HFFc6 (cell line): Measurements from ENCODE around the gene LSP1. TPM values are rescaled to one million over a fixed set of nuclear protein-coding genes. Genes with fewer than 3 reads are reported as not detected.

Experiments
- DNase-seq: peaks from one replicate; pipeline ENCODE4 v3.0.0-alpha.2; 2018
- H3K27ac Mint-ChIP-seq: 2 replicates; pipeline ENCODE4 v1.8.0; 2020; ENCODE audit warnings: mild to moderate bottlenecking, mixed read lengths
- H3K27me3 Mint-ChIP-seq: 2 replicates; pipeline ENCODE4 v1.8.0; 2021; ENCODE audit warnings: mild to moderate bottlenecking, moderate library complexity, mixed read lengths; ENCODE audit not compliant: insufficient read depth
- H3K36me3 Mint-ChIP-seq: 2 replicates; pipeline ENCODE4 v1.8.0; 2021; ENCODE audit warnings: low read depth, mixed read lengths
- H3K4me1 Mint-ChIP-seq: 2 replicates; pipeline ENCODE4 v1.8.0; 2020; ENCODE audit warnings: low read depth, mixed read lengths
- H3K4me3 Mint-ChIP-seq: 2 replicates; pipeline ENCODE4 v1.8.0; 2020; ENCODE audit warnings: mild to moderate bottlenecking, moderate library complexity, mixed read lengths
- H3K9me3 Mint-ChIP-seq: 2 replicates; pipeline ENCODE4 v1.8.0; 2020; ENCODE audit warnings: mild to moderate bottlenecking, mixed read lengths
- total RNA-seq, 6 experiments: library from RNA; stranded (reverse); fragmentation: NEBNext Ultra II Directional; extraction: Animal tissue kit (Norgen Biotek cat#: 25700); gene quantifications; 2 replicates in 1 of 6; 3 replicates in 5 of 6; pipeline ENCODE4 v1.2.3, GENCODE V29; 2021
- TF ChIP-seq, protein P1 (sequence below): fragments of 200-600 bp; sonication (generic); IDR thresholded peaks from 2 replicates; pipeline ENCODE4 v1.5.0; 2021; ENCODE audit warnings: antibody characterized with exemption, mild to moderate bottlenecking

Gene LSP1
- total RNA-seq, 6 experiments from 2014 or later, result 0.18 to 2.6 (median 0.27) TPM; not detected in 2

DNA sequence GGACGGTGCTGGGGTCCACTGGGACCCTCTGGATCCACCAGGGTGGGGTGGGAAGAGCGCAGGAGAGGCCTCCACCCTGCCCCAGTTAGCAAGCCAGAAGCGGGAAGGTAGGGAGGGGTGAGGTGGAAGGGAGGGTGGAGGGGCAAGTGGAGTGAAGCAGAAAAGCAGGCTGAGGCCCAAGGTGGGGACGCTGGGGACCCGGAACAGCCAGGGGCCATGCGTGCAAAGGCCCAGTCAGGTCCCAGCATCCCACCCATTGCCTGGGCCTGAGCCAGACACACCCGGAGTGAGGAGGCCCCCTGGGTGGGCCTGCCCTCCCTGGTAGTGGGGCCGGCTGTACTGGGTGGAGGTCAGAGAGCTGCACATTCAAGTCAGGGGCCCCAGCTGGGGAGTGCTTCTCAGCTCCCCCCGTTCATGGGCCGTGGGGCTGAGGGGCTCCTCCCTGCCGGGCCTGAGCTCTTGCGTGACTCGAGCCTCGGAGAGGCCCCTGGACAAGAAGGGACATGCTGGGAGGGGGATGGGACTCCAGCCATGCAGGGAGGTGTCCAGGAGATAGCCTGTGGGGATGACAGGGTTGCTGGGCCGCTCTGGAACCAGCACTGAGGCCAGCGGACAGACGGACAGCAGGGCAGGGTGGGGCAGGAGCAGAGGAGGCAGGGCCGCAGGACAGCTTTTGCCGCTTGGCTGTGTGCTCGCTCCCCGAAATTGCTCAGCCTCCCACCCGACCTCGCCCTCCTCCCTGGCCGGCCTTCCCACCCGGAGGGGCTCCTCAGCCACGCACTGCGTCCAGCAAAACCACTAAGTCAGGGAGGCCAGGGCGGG, 74.4 kb downstream of the LSP1 start:
- Mint-ChIP-seq H3K4me1 (peaks cover 10% of the 10 kb centered on the region), H3K27me3 (peaks cover 14% of the 10 kb centered on the region), H3K4me3 (no peak overlapping the region), H3K9me3 (no peaks in the 10 kb centered on the region), H3K27ac (no peak overlapping the region), H3K36me3 (no peaks in the 10 kb centered on the region)
- no peak for DNase-seq
- TF ChIP-seq, protein P1, sequence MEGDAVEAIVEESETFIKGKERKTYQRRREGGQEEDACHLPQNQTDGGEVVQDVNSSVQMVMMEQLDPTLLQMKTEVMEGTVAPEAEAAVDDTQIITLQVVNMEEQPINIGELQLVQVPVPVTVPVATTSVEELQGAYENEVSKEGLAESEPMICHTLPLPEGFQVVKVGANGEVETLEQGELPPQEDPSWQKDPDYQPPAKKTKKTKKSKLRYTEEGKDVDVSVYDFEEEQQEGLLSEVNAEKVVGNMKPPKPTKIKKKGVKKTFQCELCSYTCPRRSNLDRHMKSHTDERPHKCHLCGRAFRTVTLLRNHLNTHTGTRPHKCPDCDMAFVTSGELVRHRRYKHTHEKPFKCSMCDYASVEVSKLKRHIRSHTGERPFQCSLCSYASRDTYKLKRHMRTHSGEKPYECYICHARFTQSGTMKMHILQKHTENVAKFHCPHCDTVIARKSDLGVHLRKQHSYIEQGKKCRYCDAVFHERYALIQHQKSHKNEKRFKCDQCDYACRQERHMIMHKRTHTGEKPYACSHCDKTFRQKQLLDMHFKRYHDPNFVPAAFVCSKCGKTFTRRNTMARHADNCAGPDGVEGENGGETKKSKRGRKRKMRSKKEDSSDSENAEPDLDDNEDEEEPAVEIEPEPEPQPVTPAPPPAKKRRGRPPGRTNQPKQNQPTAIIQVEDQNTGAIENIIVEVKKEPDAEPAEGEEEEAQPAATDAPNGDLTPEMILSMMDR, result no peak

DNA sequence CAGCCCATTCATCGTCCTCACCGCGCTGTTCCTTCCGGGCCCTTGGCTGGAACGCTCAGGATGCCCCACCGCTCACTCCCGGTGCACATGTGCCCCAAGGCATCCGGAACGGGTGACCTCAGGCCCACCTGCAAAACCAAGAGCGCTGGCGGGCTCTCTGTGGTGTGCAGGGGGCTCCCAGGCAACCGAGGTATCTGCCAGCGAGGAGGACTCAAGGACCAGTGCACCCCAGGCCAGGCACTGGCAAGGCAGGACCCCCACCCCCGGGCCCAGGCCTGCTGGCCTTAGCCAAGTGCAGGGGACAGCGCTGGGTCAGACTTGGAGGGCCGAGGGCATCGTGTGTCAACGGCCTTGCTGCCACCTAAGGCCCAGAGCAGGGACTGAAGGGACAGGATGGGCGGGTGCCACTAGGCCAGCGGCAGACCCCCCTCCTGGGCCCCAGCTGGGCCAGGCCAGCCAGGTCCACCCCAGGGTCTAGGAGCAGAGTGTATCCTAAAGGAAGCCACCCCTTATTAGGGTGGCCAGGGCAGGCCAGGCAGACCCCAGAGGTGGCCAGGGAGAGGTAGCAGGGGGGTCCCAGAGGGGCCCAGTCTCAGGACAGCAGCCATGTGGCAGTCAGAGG, 75.1 kb downstream of the LSP1 start:
- H3K36me3 Mint-ChIP-seq, result no peaks in the 10 kb centered on the region
- H3K4me3 Mint-ChIP-seq, result no peak overlapping the region
- TF ChIP-seq, protein P1, result no peak
- H3K9me3 Mint-ChIP-seq, result no peaks in the 10 kb centered on the region
- peaks cover 10% of the 10 kb centered on the region for H3K4me1 Mint-ChIP-seq
- peaks cover 10% of the 10 kb centered on the region for H3K27me3 Mint-ChIP-seq
- DNase-seq, result no peak
- H3K27ac Mint-ChIP-seq, result no peak overlapping the region

DNA sequence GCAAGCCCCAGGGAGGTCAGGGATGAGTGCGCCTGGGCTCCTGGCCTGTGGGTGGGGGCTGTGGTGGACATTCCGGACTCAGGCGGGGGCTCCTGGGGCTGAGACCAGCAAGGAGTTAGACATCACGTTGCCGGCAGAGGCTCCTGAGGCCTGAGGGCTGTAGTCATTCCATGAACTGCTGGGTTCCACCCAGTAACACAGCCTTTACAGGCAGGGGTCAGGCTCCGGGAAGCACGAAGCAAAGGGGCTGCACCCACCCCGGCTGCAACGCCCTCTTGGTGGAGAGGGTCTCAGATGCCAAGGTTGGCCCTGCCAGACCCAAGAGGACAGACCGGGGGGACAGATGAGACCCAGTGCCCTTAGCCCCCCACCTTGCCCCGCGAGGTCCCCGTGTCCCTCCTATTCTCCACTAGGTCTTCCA, 75.6 kb downstream of the LSP1 start:
- H3K27me3 Mint-ChIP-seq, result peaks cover 12% of the 10 kb centered on the region
- H3K9me3 Mint-ChIP-seq, result no peaks in the 10 kb centered on the region
- no peaks in the 10 kb centered on the region for H3K36me3 Mint-ChIP-seq
- no peak for DNase-seq
- H3K4me3 Mint-ChIP-seq, result no peak overlapping the region
- TF ChIP-seq, protein P1, result no peak
- peaks cover 10% of the 10 kb centered on the region for H3K4me1 Mint-ChIP-seq
- no peak overlapping the region for H3K27ac Mint-ChIP-seq

DNA sequence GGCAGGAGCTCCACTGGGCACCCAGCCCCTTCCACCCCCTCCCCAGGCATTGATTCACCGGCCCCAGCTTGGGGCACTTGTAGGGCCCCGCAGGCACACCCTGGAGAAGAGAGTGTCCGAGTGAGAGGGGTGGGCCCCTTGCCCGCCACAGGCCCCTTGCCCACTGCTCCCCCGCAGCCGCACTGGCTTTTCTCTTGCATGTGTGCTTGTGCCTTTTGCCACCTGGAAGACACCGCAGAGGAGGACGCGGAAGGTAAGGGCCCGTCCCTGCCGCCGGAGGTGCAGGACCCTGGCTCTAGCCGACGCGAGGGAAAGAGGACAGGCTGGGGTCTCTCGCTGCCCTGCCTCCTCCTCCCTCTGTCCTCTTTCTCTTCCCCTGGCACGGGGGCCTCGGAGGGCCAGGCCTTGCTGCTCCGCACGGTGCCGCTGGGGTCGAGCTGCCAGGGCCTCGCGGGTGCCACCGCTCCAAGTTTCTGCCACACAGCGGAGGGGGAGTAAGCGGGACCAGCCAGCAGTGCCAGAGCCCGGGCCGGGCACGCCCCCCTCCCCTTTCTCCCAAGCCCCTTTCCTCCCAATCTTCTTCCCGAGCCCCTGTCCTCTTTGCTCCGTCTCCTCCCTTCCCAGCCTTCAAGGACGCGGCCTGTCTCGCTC, 76.1 kb downstream of the LSP1 start:
- Mint-ChIP-seq H3K4me1 (peaks cover 10% of the 10 kb centered on the region), H3K4me3 (no peak overlapping the region), H3K27me3 (peaks cover 13% of the 10 kb centered on the region), H3K9me3 (no peaks in the 10 kb centered on the region), H3K27ac (no peak overlapping the region), H3K36me3 (no peaks in the 10 kb centered on the region)
- DNase-seq, result no peak
- TF ChIP-seq, protein P1, result no peak

DNA sequence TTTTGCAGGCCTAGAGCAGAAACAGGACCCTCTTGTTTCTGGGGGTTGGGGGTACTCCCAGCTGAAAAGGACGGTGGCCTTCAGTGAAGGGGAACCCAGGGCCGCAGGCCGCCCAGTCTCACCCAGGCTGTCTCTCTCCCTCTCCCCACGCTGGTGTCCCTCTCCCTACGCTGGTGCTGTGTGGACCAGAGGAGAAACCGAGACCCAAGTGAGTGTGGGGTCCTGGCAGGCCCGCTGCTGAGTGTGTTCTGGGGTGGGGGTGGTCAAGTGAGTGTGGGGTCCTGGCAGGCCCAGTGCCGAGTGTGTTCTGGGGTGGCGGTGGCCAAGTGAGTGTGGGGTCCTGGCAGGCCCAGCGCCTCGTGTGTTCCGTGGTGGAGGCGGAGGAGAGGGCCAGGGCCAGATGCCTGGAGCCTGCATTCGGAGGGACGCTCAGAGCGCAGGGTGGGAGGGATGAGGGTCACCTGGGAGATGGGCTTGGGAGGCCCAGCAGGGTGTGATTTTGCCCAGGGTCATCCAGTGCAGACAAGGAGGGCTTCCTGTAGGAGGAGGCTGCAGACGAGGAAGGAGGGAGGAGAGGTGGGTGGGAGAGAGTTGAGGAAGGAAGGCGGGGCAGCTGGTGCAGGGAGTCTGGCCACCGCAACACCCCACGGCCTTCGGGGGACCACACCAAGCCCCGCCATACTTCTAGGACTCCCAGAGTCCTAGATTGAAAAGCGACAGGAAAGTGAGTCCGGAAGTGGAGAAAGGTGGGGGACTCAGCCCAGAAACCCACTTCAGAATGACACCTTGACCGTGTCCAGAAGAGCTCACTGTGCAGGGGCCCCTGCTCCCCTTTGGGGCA, 77.0 kb downstream of the LSP1 start:
- Mint-ChIP-seq H3K9me3 (no peaks in the 10 kb centered on the region), H3K36me3 (no peaks in the 10 kb centered on the region), H3K27ac (no peak overlapping the region), H3K4me1 (peaks cover 10% of the 10 kb centered on the region), H3K27me3 (peaks cover 16% of the 10 kb centered on the region), H3K4me3 (no peak overlapping the region)
- TF ChIP-seq, protein P1, result no peak
- DNase-seq, result no peak
